ENCODE data around the gene APLN.

Gene APLN

GRCh38 chrX:129596077-129596476 is 58.7 kb downstream of the APLN start:
- no peak for DNase-seq (ENCODE audit: low read depth in 2 of 2)

All from stimulated activated CD8-positive, alpha-beta memory T cell treated with anti-CD3 and anti-CD28 coated beads, Interleukin-2, amount 100 ng/mL, for 1 hour (primary cell).